SU-DHL-6 (cell line): ENCODE results near the gene FFAR1.

Experiments
- CTCF ChIP-seq: fragments of 200-600 bp; sonication (generic); IDR thresholded peaks from one replicate; pipeline ENCODE4 v1.5.1; 2017; ENCODE audit warnings: antibody characterized with exemption, mild to moderate bottlenecking, low read length, moderate library complexity; ENCODE audit not compliant: insufficient read depth, poor library complexity, severe bottlenecking
- EZH2phosphoT487 ChIP-seq: fragments of 200-600 bp; sonication (generic), shearing (Covaris generic); conservative IDR thresholded peaks from 2 replicates; pipeline ENCODE4 v1.6.1; 2018; ENCODE audit warnings: mild to moderate bottlenecking, antibody characterized with exemption, low read length, moderate library complexity, mixed read lengths

- TF ChIP-seq CTCF (no peak), EZH2phosphoT487 (no peak)
These were observed 17.6 kb downstream of the FFAR1 start for GRCh38 chr19:35365303-35365702.
